K562 (cell line): ENCODE results near the gene MCCD1. TPM values are rescaled to one million over a fixed set of nuclear protein-coding genes. Genes with fewer than 3 reads are reported as not detected.

Experiments
- ATF3 ChIP-seq, 2 experiments: fragments of 450-650 bp in 1 of 2; sonication (generic) in 1 of 2; formaldehyde crosslinking in 1 of 2; IDR thresholded peaks in 1 of 2; conservative IDR thresholded peaks in 1 of 2; 2 replicates each; pipeline versions ENCODE4 v1.6.1 to v1.8.1; 2016 to 2023; ENCODE audit warnings: mild to moderate bottlenecking in 2 of 2, moderate library complexity in 2 of 2, inconsistent platforms in 1 of 2, missing genetic modification reagents in 1 of 2
- CC2D1A ChIP-seq: fragments of 450-650 bp; IDR thresholded peaks from 2 replicates; pipeline ENCODE4 v1.6.1; 2017; ENCODE audit warnings: mild to moderate bottlenecking
- E2F3 ChIP-seq: fragments of 250-450 bp; sonication (Bioruptor Pico); IDR thresholded peaks from 2 replicates; pipeline ENCODE4 v1.4.0; 2020; ENCODE audit warnings: mild to moderate bottlenecking
- FIP1L1 ChIP-seq: fragments of 200-400 bp; formaldehyde crosslinking; IDR thresholded peaks from 2 replicates; pipeline ENCODE4 v1.6.1; 2018; ENCODE audit warnings: mild to moderate bottlenecking, low read depth, low read length; ENCODE audit not compliant: poor library complexity, severe bottlenecking
- GTF2F1 ChIP-seq: IDR thresholded peaks from 2 replicates; pipeline ENCODE4 v1.6.1; 2011; ENCODE audit warnings: low read depth, low read length, improper control_type of control experiment
- IRF9 ChIP-seq: fragments of 450-650 bp; IDR thresholded peaks from 2 replicates; pipeline ENCODE4 v1.6.1; 2016; ENCODE audit warnings: missing biosample characterization, missing genetic modification characterization
- KDM4B ChIP-seq, 2 experiments: fragments of 450-650 bp in 1 of 2; sonication (generic) in 1 of 2; IDR thresholded peaks; 2 replicates each; pipeline ENCODE4 v1.6.1; 2016 to 2017; ENCODE audit warnings: borderline replicate concordance in 2 of 2, antibody characterized with exemption in 1 of 2, low read depth in 1 of 2, mild to moderate bottlenecking in 1 of 2
- MIER1 ChIP-seq: fragments of 450-650 bp; IDR thresholded peaks from 2 replicates; pipeline ENCODE4 v1.6.1; 2016; ENCODE audit warnings: antibody characterized with exemption, mild to moderate bottlenecking, low read depth
- NFRKB ChIP-seq: fragments of 450-650 bp; IDR thresholded peaks from 2 replicates; pipeline ENCODE4 v1.6.1; 2016; ENCODE audit warnings: low read depth
- POU5F1 ChIP-seq: fragments of 150-350 bp; IDR thresholded peaks from 2 replicates; pipeline ENCODE4 v1.6.1; 2014; ENCODE audit warnings: borderline replicate concordance, low read length, low read depth, mild to moderate bottlenecking; ENCODE audit not compliant: partially characterized antibody
- RAD21 ChIP-seq, 2 experiments: fragments of 250-450 bp in 1 of 2; fragments of 450-650 bp in 1 of 2; sonication (Bioruptor Pico) in 1 of 2; formaldehyde crosslinking in 1 of 2; IDR thresholded peaks in 1 of 2; conservative IDR thresholded peaks in 1 of 2; 2 replicates each; pipeline versions ENCODE4 v1.4.0 to v1.8.0; 2020 to 2022; ENCODE audit warnings: mild to moderate bottlenecking in 2 of 2, moderate library complexity in 1 of 2
- RBM22 ChIP-seq: fragments of 200-400 bp; formaldehyde crosslinking; IDR thresholded peaks from 2 replicates; pipeline ENCODE4 v1.6.1; 2018; ENCODE audit warnings: low read length, low read depth; ENCODE audit not compliant: poor library complexity, severe bottlenecking
- WHSC1 ChIP-seq: IDR thresholded peaks from one replicate; pipeline ENCODE4 v1.6.1; 2012; ENCODE audit warnings: low read length, control low read depth, inconsistent platforms
- ZC3H4 ChIP-seq: sonication (generic); formaldehyde crosslinking; IDR thresholded peaks from 2 replicates; pipeline ENCODE4 v1.9.0; 2021; ENCODE audit warnings: missing genetic modification reagents, borderline replicate concordance
- ZFX ChIP-seq: sonication (generic); formaldehyde crosslinking; IDR thresholded peaks from 2 replicates; pipeline ENCODE4 v1.8.0; 2022; ENCODE audit warnings: mild to moderate bottlenecking, missing genetic modification reagents, moderate library complexity
- ZNF134 ChIP-seq: fragments of 250-450 bp; sonication (Bioruptor Pico); conservative IDR thresholded peaks from 2 replicates; pipeline ENCODE4 v1.4.0; 2020
- ZNF165 ChIP-seq: fragments of 250-450 bp; sonication (Bioruptor Pico); IDR thresholded peaks from 2 replicates; pipeline ENCODE4 v1.4.0; 2020; ENCODE audit warnings: borderline replicate concordance
- ZNF174 ChIP-seq: fragments of 250-450 bp; sonication (Bioruptor Pico); IDR thresholded peaks from 2 replicates; pipeline ENCODE4 v1.4.0; 2020; ENCODE audit warnings: mild to moderate bottlenecking
- ZNF217 ChIP-seq: sonication (generic); formaldehyde crosslinking; IDR thresholded peaks from 2 replicates; pipeline ENCODE4 v1.8.0; 2022; ENCODE audit warnings: mild to moderate bottlenecking, missing genetic modification reagents
- ZNF282 ChIP-seq: sonication (generic); formaldehyde crosslinking; IDR thresholded peaks from 2 replicates; pipeline ENCODE4 v1.8.1; 2023; ENCODE audit warnings: missing genetic modification reagents
- ZNF511 ChIP-seq: sonication (generic); formaldehyde crosslinking; IDR thresholded peaks from 2 replicates; pipeline ENCODE4 v1.8.0; 2022; ENCODE audit warnings: mild to moderate bottlenecking, missing genetic modification reagents
- ZNF551 ChIP-seq: fragments of 250-450 bp; sonication (Bioruptor Pico); IDR thresholded peaks from 2 replicates; pipeline ENCODE4 v1.5.0; 2021; ENCODE audit warnings: mild to moderate bottlenecking, moderate library complexity
- ZNF586 ChIP-seq: fragments of 450-650 bp; formaldehyde crosslinking; conservative IDR thresholded peaks from 2 replicates; pipeline ENCODE4 v1.4.0; 2020; ENCODE audit warnings: mild to moderate bottlenecking, moderate library complexity
- ZNF830 ChIP-seq: fragments of 250-450 bp; sonication (Bioruptor Pico); IDR thresholded peaks from 2 replicates; pipeline ENCODE4 v1.5.0; 2021; ENCODE audit warnings: mild to moderate bottlenecking
- polyA plus RNA-seq, 8 experiments: library from polyadenylated mRNA; depleted of rRNA in 4 of 8; stranded (reverse) in 5 of 8; unstranded in 3 of 8; fragments of >200 nt; fragmentation: Nextera tagmentation in 2 of 8; fragmentation: Illumina TruSeq in 1 of 8; extraction: Ambion mirVana in 2 of 8; extraction: Trizol in 1 of 8; gene quantifications; 2 replicates each; pipeline versions ENCODE4 v1.2.1 to v1.2.3, GENCODE V29; 2011 to 2014; ENCODE audit warnings: inconsistent platforms in 1 of 8, missing spikeins in 1 of 8
- total RNA-seq, 7 experiments: library from RNA; depleted of rRNA in 6 of 7; stranded (reverse); fragments of >200 nt in 6 of 7; fragmentation: Illumina TruSeq in 2 of 7; extraction: Trizol in 2 of 7; gene quantifications; 2 replicates each; pipeline versions ENCODE4 v1.2.1 to v1.2.3, GENCODE V29; 2011 to 2021; ENCODE audit warnings: low replicate concordance in 1 of 7
- TF ChIP-seq, protein P1 (sequence below): fragments of 250-450 bp; sonication (Bioruptor Pico); IDR thresholded peaks from 2 replicates; pipeline ENCODE4 v1.8.0; 2021; ENCODE audit warnings: mild to moderate bottlenecking, moderate library complexity

Gene MCCD1
- total and polyA plus RNA-seq, 9 of the 15 experiments (the other 6 are each of a cell fraction or from before 2014, with no cell fraction given): not detected

- TF ChIP-seq, protein P1, sequence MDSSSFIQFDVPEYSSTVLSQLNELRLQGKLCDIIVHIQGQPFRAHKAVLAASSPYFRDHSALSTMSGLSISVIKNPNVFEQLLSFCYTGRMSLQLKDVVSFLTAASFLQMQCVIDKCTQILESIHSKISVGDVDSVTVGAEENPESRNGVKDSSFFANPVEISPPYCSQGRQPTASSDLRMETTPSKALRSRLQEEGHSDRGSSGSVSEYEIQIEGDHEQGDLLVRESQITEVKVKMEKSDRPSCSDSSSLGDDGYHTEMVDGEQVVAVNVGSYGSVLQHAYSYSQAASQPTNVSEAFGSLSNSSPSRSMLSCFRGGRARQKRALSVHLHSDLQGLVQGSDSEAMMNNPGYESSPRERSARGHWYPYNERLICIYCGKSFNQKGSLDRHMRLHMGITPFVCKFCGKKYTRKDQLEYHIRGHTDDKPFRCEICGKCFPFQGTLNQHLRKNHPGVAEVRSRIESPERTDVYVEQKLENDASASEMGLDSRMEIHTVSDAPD: no peak
- TF ChIP-seq ZNF165 (CRISPR knock-in tag): no peak
- TF ChIP-seq ZNF217 (CRISPR knock-in tag): no peak
- no peak; the same call in 1 of the 2 replicates for TF ChIP-seq MIER1
- TF ChIP-seq ZNF174 (CRISPR knock-in tag): no peak
- peak; percentile 100 for TF ChIP-seq ZFX (CRISPR knock-in tag)
- 0 out of 2 replicates have a peak, but pooled peaks have one; percentile 36 for TF ChIP-seq ZNF134 (CRISPR knock-in tag)
- peak; percentile 90 for TF ChIP-seq ZNF830
- no peak for TF ChIP-seq POU5F1
- TF ChIP-seq ZNF511: peak; percentile 89
- TF ChIP-seq ZNF586: no peak
- TF ChIP-seq NFRKB: peak; percentile 100
- TF ChIP-seq IRF9: peak; percentile 24; the same call in 1 of the 2 replicates
- no peak for TF ChIP-seq RBM22
- TF ChIP-seq ATF3 (IDR thresholded peaks at IDR 0.05): no peak
- peak; percentile 68 for TF ChIP-seq ATF3 (CRISPR knock-in tag; conservative IDR thresholded peaks at IDR 0.05)
- no peak for TF ChIP-seq ZNF282
- peak; percentile 97 for TF ChIP-seq E2F3
- no peak for TF ChIP-seq ZC3H4
- TF ChIP-seq KDM4B (IDR thresholded peaks at IDR 0.05; ENCODE audit: borderline replicate concordance in 2 of 2, low read depth in 1 of 2): peak in 1 of 2 experiments; percentile 91; a peak in 1 of 4 replicates
- no peak for TF ChIP-seq WHSC1
- TF ChIP-seq FIP1L1: no peak
- no peak for TF ChIP-seq RAD21 (CRISPR knock-in tag; conservative IDR thresholded peaks at IDR 0.05 in 1 of 2, IDR thresholded peaks at IDR 0.05 in 1 of 2)
- TF ChIP-seq ZNF551 (CRISPR knock-in tag): no peak
- TF ChIP-seq CC2D1A: 0 out of 2 replicates have a peak, but pooled peaks have one; percentile 52
- peak; percentile 83; the same call in 1 of the 2 replicates for TF ChIP-seq GTF2F1
These were observed 13.1 kb downstream of the MCCD1 start, which contains the start of gene DDX39B (continued) for GRCh38 chr6:31541658-31542521.
